Embryonic facial prominence (tissue), 1 donor: ENCODE results near the gene MYL1.

Experiments
- DNase-seq: peaks from one replicate; pipeline ENCODE4 v3.0.0-alpha.2; 2016; ENCODE audit errors: extremely low spot score

The MYL1 gene

GRCh38 chr2:210315015-210315788 lies at the start of gene MYL1:
MYL1 (minus strand) TSS chr2:210315174; CDS start chr2:210315042, 132 bp downstream.
- no peak for DNase-seq

GRCh38 chr2:210363876-210364275 lies 48.9 kb upstream of the MYL1 start:
- DNase-seq = no peak

GRCh38 chr2:210363261-210363660 lies 48.3 kb upstream of the MYL1 start:
- DNase-seq = no peak

GRCh38 chr2:210360412-210360811 lies 45.4 kb upstream of the MYL1 start:
- no peak for DNase-seq

- DNase-seq = no peak
Observed at GRCh38 chr2:210356944-210357343, 42.0 kb upstream of the MYL1 start.

GRCh38 chr2:210337159-210337558 lies 22.2 kb upstream of the MYL1 start:
- no peak for DNase-seq

GRCh38 chr2:210324906-210325305 lies 9.9 kb upstream of the MYL1 start:
- DNase-seq = no peak

GRCh38 chr2:210324458-210324857 lies 9.5 kb upstream of the MYL1 start:
- DNase-seq = no peak

- no peak for DNase-seq
Observed at GRCh38 chr2:210323003-210323402, 8.0 kb upstream of the MYL1 start.

- no peak for DNase-seq
Observed at GRCh38 chr2:210318891-210319290, 3.9 kb upstream of the MYL1 start.

GRCh38 chr2:210318486-210318885 lies 3.5 kb upstream of the MYL1 start:
- DNase-seq = no peak

GRCh38 chr2:210310550-210310949 lies 4.4 kb downstream of the MYL1 start:
- DNase-seq = no peak

- no peak for DNase-seq
Observed at GRCh38 chr2:210309548-210310233, 5.3 kb downstream of the MYL1 start.

GRCh38 chr2:210303498-210303897 lies 11.5 kb downstream of the MYL1 start:
- no peak for DNase-seq

- no peak for DNase-seq
Observed at GRCh38 chr2:210302326-210302725, 12.6 kb downstream of the MYL1 start.

GRCh38 chr2:210299866-210300373 lies 15.1 kb downstream of the MYL1 start:
- no peak for DNase-seq

GRCh38 chr2:210288408-210288807 lies 26.6 kb downstream of the MYL1 start:
- DNase-seq = no peak

- DNase-seq = no peak
Observed at GRCh38 chr2:210287301-210287700, 27.7 kb downstream of the MYL1 start.

- DNase-seq = no peak
Observed at GRCh38 chr2:210286123-210286680, 28.8 kb downstream of the MYL1 start.

- no peak for DNase-seq
Observed at GRCh38 chr2:210277133-210277532, 37.8 kb downstream of the MYL1 start.

- DNase-seq = no peak
Observed at GRCh38 chr2:210271300-210271699, 43.7 kb downstream of the MYL1 start.

- no peak for DNase-seq
Observed at GRCh38 chr2:210269148-210269547, 45.8 kb downstream of the MYL1 start.

GRCh38 chr2:210268281-210268680 lies 46.7 kb downstream of the MYL1 start:
- no peak for DNase-seq
